T-helper 9 cell (primary cell): ENCODE results near the gene FRMPD4.
"Not testable (repeated sequence)": the region's sequence is repeated elsewhere in the genome, so short reads cannot be mapped to it uniquely, and the experiment has no call there.

Experiments
- DNase-seq: peaks from one replicate; pipeline ENCODE4 v3.0.0-alpha.2; 2020
- total RNA-seq, 2 donors: gene quantifications; one replicate each; lab custom pipeline; 2026; lab: John Stamatoyannopoulos, UW

FRMPD4 gene
- total RNA-seq: 0 to 0.07 reads per million in 2 donors

- DNase-seq: no peak
These were observed at the start of gene FRMPD4 for GRCh38 chrX:12138361-12139313. TSS of gene FRMPD4 (plus strand) at chrX:12138473. CDS start at chrX:12138972, 499 bp downstream.

- no peak for DNase-seq
These were observed 48.5 kb upstream of the FRMPD4 start for GRCh38 chrX:12089740-12090139.

GRCh38 chrX:12113321-12113720 lies 25.0 kb upstream of the FRMPD4 start:
- DNase-seq: no peak

GRCh38 chrX:12115377-12115776 lies 22.9 kb upstream of the FRMPD4 start:
- DNase-seq: no peak

- no peak for DNase-seq
These were observed 20.1 kb upstream of the FRMPD4 start for GRCh38 chrX:12118134-12118533.

GRCh38 chrX:12128017-12128416 lies 10.3 kb upstream of the FRMPD4 start:
- no peak for DNase-seq

GRCh38 chrX:12137951-12138360 lies 317 bp upstream of the FRMPD4 start:
- no peak for DNase-seq

- DNase-seq: no peak
These were observed 1.8 kb downstream of the FRMPD4 start for GRCh38 chrX:12139934-12140611.

GRCh38 chrX:12141511-12141910 lies 3.2 kb downstream of the FRMPD4 start:
- DNase-seq: no peak

GRCh38 chrX:12142661-12143060 lies 4.4 kb downstream of the FRMPD4 start:
- DNase-seq: no peak

- DNase-seq: no peak
These were observed 7.1 kb downstream of the FRMPD4 start for GRCh38 chrX:12145402-12145801.

GRCh38 chrX:12149670-12150407 lies 11.6 kb downstream of the FRMPD4 start:
- DNase-seq: no peak

- no peak for DNase-seq
These were observed 15.0 kb downstream of the FRMPD4 start for GRCh38 chrX:12153317-12153716.

- DNase-seq: no peak
These were observed 15.5 kb downstream of the FRMPD4 start for GRCh38 chrX:12153741-12154140.

GRCh38 chrX:12159799-12160198 lies 21.5 kb downstream of the FRMPD4 start:
- no peak for DNase-seq

GRCh38 chrX:12162420-12162819 lies 24.1 kb downstream of the FRMPD4 start:
- no peak for DNase-seq

- not testable (repeated sequence) for DNase-seq
These were observed 25.9 kb downstream of the FRMPD4 start for GRCh38 chrX:12164180-12164579.

GRCh38 chrX:12170755-12171154 lies 32.5 kb downstream of the FRMPD4 start:
- no peak for DNase-seq

- no peak for DNase-seq
These were observed 36.1 kb downstream of the FRMPD4 start for GRCh38 chrX:12174358-12174757.

GRCh38 chrX:12197030-12197429 lies 58.8 kb downstream of the FRMPD4 start:
- no peak for DNase-seq

- DNase-seq: no peak
These were observed 68.1 kb downstream of the FRMPD4 start for GRCh38 chrX:12206413-12206812.

- no peak for DNase-seq
These were observed 72.0 kb downstream of the FRMPD4 start for GRCh38 chrX:12210196-12210815.

- DNase-seq: no peak
These were observed 72.7 kb downstream of the FRMPD4 start for GRCh38 chrX:12210971-12211370.
